BJ (cell line): ENCODE measurements around the gene ADGRD2. TPM values are rescaled to one million over a fixed set of nuclear protein-coding genes. Genes with fewer than 3 reads are reported as not detected.

ENCODE experiments used
- CTCF ChIA-PET: fragments of 350-600 bp; formaldehyde crosslinking; extraction: SDS; loops from one replicate; lab custom pipeline; 2021; ENCODE audit warnings: antibody characterized with exemption, inconsistent platforms; lab: Yijun Ruan, JAX
- POLR2A ChIA-PET: fragments of 300-600 bp; sonication (Branson Sonifier 250); formaldehyde crosslinking; extraction: SDS; loops from one replicate; lab custom pipeline; 2021; ENCODE audit warnings: antibody characterized with exemption; lab: Charles Lee
- DNase-seq: peaks from one replicate; pipeline ENCODE4 v3.0.0-alpha.2; 2011; ENCODE audit warnings: low read depth
- H3K27me3 ChIP-seq: 2 replicates; pipeline ENCODE4 v1.6.0; 2011; ENCODE audit warnings: low read length; ENCODE audit not compliant: control insufficient read depth, insufficient read depth
- H3K36me3 ChIP-seq: 2 replicates; pipeline ENCODE4 v1.5.1; 2011; ENCODE audit warnings: low read length; ENCODE audit not compliant: control insufficient read depth, insufficient read depth
- H3K4me3 ChIP-seq: 2 replicates; pipeline ENCODE4 v1.5.1; 2011; ENCODE audit warnings: low read depth, mild to moderate bottlenecking, control low read depth, low read length
- polyA plus RNA-seq: library from polyadenylated mRNA; depleted of rRNA; stranded (reverse); fragments of >200 nt; gene quantifications from 2 replicates; pipeline ENCODE4 v1.2.3, GENCODE V29; 2011
- TF ChIP-seq, protein P1 (sequence below): IDR thresholded peaks from 2 replicates; pipeline ENCODE4 v1.5.1; 2011; ENCODE audit warnings: low read depth, mild to moderate bottlenecking, control low read depth, inconsistent platforms, low read length, moderate library complexity; ENCODE audit not compliant: insufficient read depth

ADGRD2 gene
- polyA plus RNA-seq, 1 experiment = not detected

DNA sequence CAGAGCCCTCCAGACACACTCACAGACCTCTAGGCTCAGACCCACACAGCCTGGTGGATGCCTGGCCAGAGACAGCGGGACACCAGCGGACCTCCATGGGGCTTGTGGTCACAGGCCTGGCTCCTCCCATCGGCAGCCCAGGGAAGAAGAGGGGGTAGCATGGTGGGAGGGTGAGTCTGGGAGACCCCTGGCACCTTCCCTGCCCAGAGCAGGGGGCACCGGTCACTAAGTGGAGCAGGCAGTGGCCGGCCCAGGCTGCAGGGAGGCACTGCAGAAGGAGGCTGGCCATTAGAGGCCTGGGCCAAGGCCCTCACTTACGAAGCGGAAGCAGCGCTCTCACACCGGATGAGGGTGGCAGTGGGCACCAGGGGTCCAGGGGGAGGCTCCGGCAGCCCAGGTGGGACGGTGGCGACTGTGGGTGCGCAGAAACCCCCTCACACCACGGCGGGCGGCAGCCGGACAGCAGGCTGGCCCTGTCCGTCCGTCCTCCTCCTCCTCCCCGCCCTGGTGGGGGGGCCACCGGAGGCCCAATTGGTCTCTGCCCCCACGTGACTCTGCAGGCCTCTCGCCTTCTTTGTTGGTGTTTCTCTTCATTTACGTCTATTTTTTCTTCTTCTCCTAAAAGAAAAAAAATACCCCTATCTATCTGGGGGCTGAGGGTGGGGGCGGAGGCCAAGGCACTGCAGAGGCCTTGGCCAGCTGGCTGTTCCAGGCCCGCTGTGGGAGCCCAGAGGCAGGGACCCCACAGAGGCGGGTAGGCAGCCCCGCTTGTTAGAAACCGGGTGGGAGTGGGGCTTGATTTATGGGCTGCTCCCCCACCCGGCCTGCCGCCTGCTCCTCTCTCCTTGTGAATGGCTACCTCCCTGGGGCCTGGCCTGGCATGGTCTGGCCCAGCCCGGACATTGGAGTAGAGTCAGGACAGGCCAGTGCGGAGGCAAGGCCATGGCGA is 57.0 kb downstream of the ADGRD2 start, which contains the start of gene NR5A1:
Gene NR5A1 (minus strand): TSS at position 469 of the 949 bp plus-strand sequence. CDS start 4,004 bp downstream, outside the sequence.
- TF ChIP-seq, protein P1, sequence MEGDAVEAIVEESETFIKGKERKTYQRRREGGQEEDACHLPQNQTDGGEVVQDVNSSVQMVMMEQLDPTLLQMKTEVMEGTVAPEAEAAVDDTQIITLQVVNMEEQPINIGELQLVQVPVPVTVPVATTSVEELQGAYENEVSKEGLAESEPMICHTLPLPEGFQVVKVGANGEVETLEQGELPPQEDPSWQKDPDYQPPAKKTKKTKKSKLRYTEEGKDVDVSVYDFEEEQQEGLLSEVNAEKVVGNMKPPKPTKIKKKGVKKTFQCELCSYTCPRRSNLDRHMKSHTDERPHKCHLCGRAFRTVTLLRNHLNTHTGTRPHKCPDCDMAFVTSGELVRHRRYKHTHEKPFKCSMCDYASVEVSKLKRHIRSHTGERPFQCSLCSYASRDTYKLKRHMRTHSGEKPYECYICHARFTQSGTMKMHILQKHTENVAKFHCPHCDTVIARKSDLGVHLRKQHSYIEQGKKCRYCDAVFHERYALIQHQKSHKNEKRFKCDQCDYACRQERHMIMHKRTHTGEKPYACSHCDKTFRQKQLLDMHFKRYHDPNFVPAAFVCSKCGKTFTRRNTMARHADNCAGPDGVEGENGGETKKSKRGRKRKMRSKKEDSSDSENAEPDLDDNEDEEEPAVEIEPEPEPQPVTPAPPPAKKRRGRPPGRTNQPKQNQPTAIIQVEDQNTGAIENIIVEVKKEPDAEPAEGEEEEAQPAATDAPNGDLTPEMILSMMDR = no peak
- peaks cover 33% of the 10 kb centered on the region for H3K27me3 ChIP-seq
- CTCF ChIA-PET = interaction anchor here (1.2 kb wide), 1 partner anchor 29 kb away, joined by 3 read pairs; no protein-coding TSS in a partner anchor
- POLR2A ChIA-PET = no interaction called here
- H3K4me3 ChIP-seq = no peak within 1 kb of the TSS
- no peak for DNase-seq
- H3K36me3 ChIP-seq = no peaks in the 10 kb centered on the region

DNA sequence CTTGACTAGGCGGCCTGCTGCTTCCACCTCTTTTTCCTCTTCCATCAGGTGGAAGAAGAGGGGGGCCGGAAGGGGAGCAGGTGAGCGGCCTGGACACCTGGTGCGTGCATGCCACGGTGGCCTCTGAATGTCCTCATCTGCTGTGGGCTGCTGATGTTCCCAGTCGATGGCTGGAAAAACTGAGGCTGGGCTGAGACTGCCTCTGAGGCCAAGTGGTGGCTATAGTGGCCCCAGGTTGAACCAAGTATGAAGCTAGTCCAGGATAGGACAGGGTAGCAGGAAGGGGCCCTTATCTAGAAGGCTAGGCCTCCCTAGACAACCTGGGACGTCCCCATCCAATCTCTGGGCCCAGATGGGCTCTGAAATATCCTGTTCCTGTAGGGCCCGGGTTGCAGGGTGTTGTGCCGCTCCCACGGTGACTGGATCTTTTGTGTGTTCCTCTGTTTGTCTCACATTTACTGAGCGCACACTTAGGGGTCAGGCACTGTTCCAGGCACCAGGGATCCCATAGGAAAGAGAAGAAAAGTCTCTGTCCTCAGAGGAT is 57.7 kb downstream of the ADGRD2 start:
- DNase-seq = no peak
- CTCF ChIA-PET = no interaction called here
- TF ChIP-seq, protein P1 = no peak
- POLR2A ChIA-PET = no interaction called here
- Histone ChIP-seq H3K27me3 (peaks cover 28% of the 10 kb centered on the region), H3K4me3 (no peak overlapping the region), H3K36me3 (no peaks in the 10 kb centered on the region)

DNA sequence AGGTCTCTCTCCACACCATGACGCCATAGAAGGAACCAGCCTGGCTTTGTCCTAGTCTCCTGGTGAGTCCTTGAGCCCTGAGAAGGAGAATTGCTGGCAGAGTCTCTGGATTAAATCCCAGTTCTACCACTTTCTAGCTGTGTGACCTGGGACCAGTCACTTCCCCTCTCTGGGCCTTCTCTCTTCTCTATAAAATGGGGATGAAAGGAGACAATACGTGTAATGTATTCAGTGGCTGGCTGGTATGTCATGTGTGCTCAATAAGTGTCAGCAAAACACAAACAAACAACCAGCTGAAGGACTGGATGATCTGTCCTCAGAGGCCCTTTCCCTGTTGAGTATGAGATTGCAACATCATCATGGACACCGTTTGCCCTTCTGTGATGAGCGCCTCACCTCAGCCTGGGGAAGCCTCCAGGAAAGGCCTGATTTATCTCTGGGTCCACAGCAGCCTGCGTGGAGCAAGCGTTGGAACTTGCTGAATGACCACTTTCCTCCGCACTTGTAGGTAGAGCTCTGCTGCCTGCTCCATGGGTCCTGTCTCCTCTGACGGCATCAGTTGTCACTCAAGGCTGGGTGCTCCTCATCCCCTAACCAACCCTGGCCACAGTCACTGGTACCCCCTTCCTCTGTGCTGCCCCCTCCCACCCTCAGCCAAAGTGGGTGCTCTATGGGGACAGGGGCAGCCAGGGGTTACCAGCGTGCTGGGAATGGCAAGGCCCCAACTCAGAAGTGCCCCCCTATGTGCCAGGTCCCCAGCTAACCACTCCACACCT is 60.6 kb downstream of the ADGRD2 start:
- ChIA-PET CTCF (interaction anchor here (1.4 kb wide), 2 partner anchors 13 to 26 kb away, joined by 3 to 4 read pairs; no protein-coding TSS in a partner anchor), POLR2A (no interaction called here)
- TF ChIP-seq, protein P1 = no peak
- Histone ChIP-seq H3K27me3 (peaks cover 7% of the 10 kb centered on the region), H3K36me3 (no peaks in the 10 kb centered on the region), H3K4me3 (no peak overlapping the region)
- no peak for DNase-seq

DNA sequence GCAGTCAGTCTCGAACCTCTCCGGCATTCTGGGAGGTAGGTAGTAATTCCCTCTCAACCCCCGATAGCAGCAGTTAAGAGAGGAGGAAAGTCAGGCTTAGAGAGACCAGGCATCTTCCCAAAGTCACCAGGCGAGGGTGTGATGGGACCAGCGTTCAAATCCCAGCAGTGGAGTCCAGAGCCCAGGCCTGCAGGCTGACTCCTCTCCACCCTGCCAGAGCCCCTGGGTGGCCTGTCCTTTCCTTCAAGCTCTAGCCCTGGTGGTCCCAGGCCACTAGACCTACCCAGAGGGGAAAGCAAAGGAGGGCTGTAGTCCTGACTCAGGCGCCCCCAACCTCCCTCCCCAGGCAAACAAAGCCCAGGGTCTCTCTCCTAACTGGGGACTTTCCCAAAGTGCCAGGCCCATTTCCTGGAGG is 61.2 kb downstream of the ADGRD2 start:
- POLR2A ChIA-PET = no interaction called here
- CTCF ChIA-PET = interaction anchor here (1.4 kb wide), 1 partner anchor 26 kb away, joined by 3 read pairs; no protein-coding TSS in a partner anchor
- DNase-seq = no peak

More for the DNA sequence above, 61.2 kb downstream of the ADGRD2 start:
- Histone ChIP-seq H3K4me3 (no peak overlapping the region), H3K36me3 (no peaks in the 10 kb centered on the region), H3K27me3 (peaks cover 4% of the 10 kb centered on the region)
- TF ChIP-seq, protein P1 = no peak
